OCI-LY7 (cell line): ENCODE results near the gene GPS1. TPM values are rescaled to one million over a fixed set of nuclear protein-coding genes. Genes with fewer than 3 reads are reported as not detected.

Experiments used
- BruUV-seq: library from RNA; stranded (reverse); fragments of 400-500 nt; replicated peaks from 2 replicates; lab custom pipeline; 2021; lab: Mats Ljungman, UMichigan
- CTCF ChIA-PET: fragments of 300-600 bp; sonication (Branson Sonifier 250); formaldehyde crosslinking; loops from one replicate; lab custom pipeline; 2022; ENCODE audit warnings: antibody characterized with exemption; ENCODE audit not compliant: unreplicated experiment; lab: Charles Lee
- POLR2A ChIA-PET: fragments of 300-600 bp; sonication (Branson Sonifier 250); formaldehyde crosslinking; loops from one replicate; lab custom pipeline; 2022; ENCODE audit warnings: antibody characterized with exemption; lab: Charles Lee
- DNase-seq: peaks from one replicate; pipeline ENCODE4 v3.0.0-alpha.2; 2015; ENCODE audit warnings: low spot score
- H2AFZ ChIP-seq: fragments of 200-600 bp; sonication (generic), shearing (Covaris generic); 2 replicates; pipeline ENCODE4 v1.6.1; 2014; ENCODE audit warnings: mild to moderate bottlenecking, antibody characterized with exemption, low read length, moderate library complexity
- H3K27ac ChIP-seq: fragments of 200-600 bp; sonication (generic); 2 replicates; pipeline ENCODE4 v1.5.1; 2014; ENCODE audit warnings: mixed run types, low read depth, mild to moderate bottlenecking, moderate library complexity, low read length, inconsistent platforms; ENCODE audit not compliant: poor library complexity, severe bottlenecking
- H3K36me3 ChIP-seq: fragments of 200-600 bp; sonication (generic); 2 replicates; pipeline ENCODE4 v1.6.1; 2014; ENCODE audit warnings: mild to moderate bottlenecking, antibody characterized with exemption, low read length, moderate library complexity, mixed read lengths; ENCODE audit not compliant: insufficient read depth
- H3K4me1 ChIP-seq: fragments of 200-600 bp; sonication (generic); 2 replicates; pipeline ENCODE4 v1.5.1; 2014; ENCODE audit warnings: mild to moderate bottlenecking, low read length; ENCODE audit not compliant: insufficient read depth, poor library complexity, severe bottlenecking
- H3K4me2 ChIP-seq: fragments of 200-600 bp; sonication (generic); 2 replicates; pipeline ENCODE4 v1.6.1; 2014; ENCODE audit warnings: mild to moderate bottlenecking, low read length
- H3K4me3 ChIP-seq: fragments of 200-600 bp; sonication (generic); 2 replicates; pipeline ENCODE4 v1.5.1; 2014; ENCODE audit warnings: mild to moderate bottlenecking, low read depth, low read length; ENCODE audit not compliant: poor library complexity, severe bottlenecking
- H3K79me2 ChIP-seq: fragments of 200-600 bp; sonication (generic); 2 replicates; pipeline ENCODE4 v1.6.1; 2016; ENCODE audit warnings: low read depth, mild to moderate bottlenecking, low read length, moderate library complexity, mixed read lengths; ENCODE audit not compliant: insufficient read depth
- H3K9me2 ChIP-seq: fragments of 200-600 bp; sonication (generic); 2 replicates; pipeline ENCODE4 v1.6.1; 2016; ENCODE audit warnings: mild to moderate bottlenecking, low read length, mixed read lengths; ENCODE audit not compliant: insufficient read depth
- H3K9me3 ChIP-seq: fragments of 200-600 bp; sonication (generic); 2 replicates; pipeline ENCODE4 v1.6.1; 2014; ENCODE audit warnings: mild to moderate bottlenecking, mixed run types, low read length, mixed read lengths
- H4K20me1 ChIP-seq: fragments of 200-600 bp; sonication (generic); 2 replicates; pipeline ENCODE4 v1.6.1; 2014; ENCODE audit warnings: mild to moderate bottlenecking, antibody characterized with exemption, low read length, moderate library complexity, mixed read lengths; ENCODE audit not compliant: insufficient read depth
- CTCF ChIP-seq: fragments of 200-600 bp; sonication (generic); conservative IDR thresholded peaks from 2 replicates; pipeline ENCODE4 v1.5.1; 2014; ENCODE audit warnings: mild to moderate bottlenecking, antibody characterized with exemption, low read length, moderate library complexity, mixed read lengths
- EZH2phosphoT487 ChIP-seq: fragments of 200-600 bp; sonication (generic); IDR thresholded peaks from 2 replicates; pipeline ENCODE4 v1.6.1; 2018; ENCODE audit warnings: low read depth, borderline replicate concordance, mild to moderate bottlenecking, mixed run types, antibody characterized with exemption, low read length, moderate library complexity, mixed read lengths
- intact Hi-C: fragments of 100-400 bp; cut with micrococcal nuclease; formaldehyde crosslinking; loops from one replicate; pipeline ENCODE4 v1.10.0; 2022; ENCODE audit not compliant: unreplicated experiment
- total RNA-seq, 2 experiments: library from RNA; depleted of rRNA in 1 of 2; stranded (reverse); fragments of >200 nt in 1 of 2; shearing (Covaris generic) in 1 of 2; gene quantifications; 2 replicates each; pipeline ENCODE4 v1.2.3, GENCODE V29; 2014 to 2022

Gene GPS1
- total RNA-seq, 2 experiments from 2014 or later = 133 to 169 TPM

DNA sequence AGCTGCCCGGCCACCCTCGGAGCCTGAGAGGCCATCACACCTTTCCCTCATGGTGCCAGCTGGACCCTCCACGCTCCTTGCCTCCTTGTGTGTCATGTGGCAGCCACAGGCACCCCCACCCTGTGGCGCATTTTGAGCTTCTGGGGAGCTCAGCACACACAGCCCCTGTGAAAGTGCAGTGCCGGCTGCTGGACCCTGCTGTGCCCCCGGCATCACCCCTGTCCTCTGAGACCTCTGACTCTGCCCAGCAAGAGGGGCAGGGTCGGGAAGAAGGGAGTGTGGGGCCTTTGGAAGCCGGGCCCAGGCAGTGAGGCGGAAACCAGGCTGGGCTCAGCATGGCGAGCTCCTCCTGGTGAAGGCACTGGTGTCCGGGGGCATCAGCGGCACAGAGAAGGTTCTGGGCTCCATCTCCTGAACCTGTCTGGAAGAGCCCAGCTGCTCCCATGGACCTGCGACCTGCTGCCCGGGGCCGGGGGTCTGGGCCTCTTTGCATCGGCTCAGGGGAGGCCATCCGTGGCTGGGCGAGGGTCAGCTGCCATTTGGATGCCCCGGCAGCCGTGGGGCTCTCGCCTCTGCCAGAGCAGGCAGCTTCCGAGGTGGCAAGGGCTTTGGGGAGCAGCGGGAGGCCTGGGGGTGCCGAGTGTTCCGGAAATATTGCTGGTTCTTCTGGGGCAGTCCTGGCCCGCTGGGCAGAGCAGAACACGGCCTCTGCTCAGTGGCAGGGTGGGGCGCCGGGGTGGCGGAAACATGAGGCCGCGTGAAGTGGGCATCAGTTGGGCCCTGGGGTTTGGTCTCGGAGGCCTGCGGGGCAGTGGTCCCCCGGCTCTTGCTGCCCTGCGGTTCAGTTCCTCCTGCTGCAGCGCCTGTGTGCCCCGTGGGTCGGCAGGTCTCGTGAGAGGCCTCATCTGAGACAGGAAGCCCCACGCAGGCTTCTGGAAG is 46.9 kb upstream of the GPS1 start:
- H3K4me1 ChIP-seq = no peaks in the 10 kb centered on the region
- H3K9me3 ChIP-seq = no peaks in the 10 kb centered on the region
- H3K4me2 ChIP-seq = no peak overlapping the region
- no TSS peak for BruUV-seq
- no peaks in the 10 kb centered on the region for H3K36me3 ChIP-seq
- H3K27ac ChIP-seq = no peak overlapping the region
- POLR2A ChIA-PET = no interaction called here
- TF ChIP-seq CTCF (no peak), EZH2phosphoT487 (no peak)
- no peak overlapping the region for H2AFZ ChIP-seq
- intact Hi-C loops = no loop called here
- no peak for DNase-seq
- no peaks in the 10 kb centered on the region for H4K20me1 ChIP-seq
- CTCF ChIA-PET = interaction anchor here (0.6 kb wide), 1 partner anchor 9 kb away, joined by 4 read pairs; no protein-coding TSS in a partner anchor
- H3K4me3 ChIP-seq = no peak overlapping the region
- H3K79me2 ChIP-seq = no peaks in the 10 kb centered on the region
- H3K9me2 ChIP-seq = no peaks in the 10 kb centered on the region

- ChIA-PET POLR2A (no interaction called here), CTCF (no interaction called here)
- Histone ChIP-seq H4K20me1 (no peaks in the 10 kb centered on the region), H3K9me3 (no peaks in the 10 kb centered on the region), H3K4me1 (no peaks in the 10 kb centered on the region), H2AFZ (no peak overlapping the region), H3K79me2 (no peaks in the 10 kb centered on the region), H3K4me3 (no peak overlapping the region), H3K4me2 (no peak overlapping the region), H3K36me3 (no peaks in the 10 kb centered on the region), H3K27ac (no peak overlapping the region), H3K9me2 (no peaks in the 10 kb centered on the region)
- intact Hi-C loops = no loop called here
- no peak for DNase-seq
- BruUV-seq = no TSS peak
- TF ChIP-seq EZH2phosphoT487 (no peak), CTCF (no peak)
Measured at GRCh38 chr17:82005701-82006348, 45.9 kb upstream of the GPS1 start.
